ENCODE results near the gene TPSD1.
"Not testable (repeated sequence)": the region's sequence is repeated elsewhere in the genome, so short reads cannot be mapped to it uniquely, and the experiment has no call there.

GRCh38 chr16:1255276-1256122 is at the start of gene TPSD1:
- not testable (repeated sequence) for TF ChIP-seq POLR2A (IDR thresholded peaks at IDR 0.05; ENCODE audit: low read depth, low read length); POLR2AphosphoS5 (IDR thresholded peaks at IDR 0.05; ENCODE audit: low read depth, low read length); TAF1 (IDR thresholded peaks at IDR 0.05; ENCODE audit: low read depth, low read length); SPI1 (IDR thresholded peaks at IDR 0.05; ENCODE audit: low read depth, low read length); POU2F2 (IDR thresholded peaks at IDR 0.05; ENCODE audit: low read depth, low read length); PAX5 (IDR thresholded peaks at IDR 0.05; ENCODE audit: insufficient read depth, low read length, severe bottlenecking)
